ENCODE results near the gene KRTAP5-6. TPM values are rescaled to one million over a fixed set of nuclear protein-coding genes. Genes with fewer than 3 reads are reported as not detected.

The KRTAP5-6 gene
- polyA plus RNA-seq, 2 of the 4 experiments (the other 2 are of a cell fraction) = not detected

GRCh38 chr11:1730059-1730629 is 33.1 kb downstream of the KRTAP5-6 start:
- ChIA-PET POLR2A (no interaction called here), CTCF (interaction anchor here (0.7 to 1.1 kb wide), 5 partner anchors 13 to 103 kb away, joined by 3 to 5 read pairs (median 4); no protein-coding TSS in a partner anchor)
- FAIRE-seq = no peak
- Histone ChIP-seq H3K27ac (no peak overlapping the region), H3K9me3 (no peaks in the 10 kb centered on the region), H3K4me2 (no peak overlapping the region), H3K4me1 (no peaks in the 10 kb centered on the region), H3K4me3 (no peak overlapping the region)
- no peak for DNase-seq (ENCODE audit: low read depth in 1 of 2, low spot score in 1 of 2)
- no peak for ATAC-seq
- no peak for TF ChIP-seq RAD21 (conservative IDR thresholded peaks at IDR 0.05 in 1 of 2, IDR thresholded peaks at IDR 0.05 in 1 of 2)
- no peak for TF ChIP-seq CEBPB (IDR thresholded peaks at IDR 0.05)
- no peak for TF ChIP-seq NR3C1 (IDR thresholded peaks at IDR 0.05)
- no peak for TF ChIP-seq CHD4 (IDR thresholded peaks at IDR 0.05; ENCODE audit: borderline replicate concordance)
- TF ChIP-seq E2F6 (IDR thresholded peaks at IDR 0.05; ENCODE audit: borderline replicate concordance, low read depth) = no peak
- no peak for TF ChIP-seq MAX (IDR thresholded peaks at IDR 0.05)
- no peak for TF ChIP-seq RNF2 (IDR thresholded peaks at IDR 0.05; ENCODE audit: borderline replicate concordance, low read depth)
- TF ChIP-seq MYC (IDR thresholded peaks at IDR 0.05; ENCODE audit: borderline replicate concordance, low read length) = no peak
- TF ChIP-seq POLR2AphosphoS2 (conservative IDR thresholded peaks at IDR 0.05; ENCODE audit: low read length) = no peak
- 53% methylated on average over 11 of the region's 11 CpGs for WGBS (ENCODE audit: missing lambda C conversion rate)

GRCh38 chr11:1731451-1732059 is 34.6 kb downstream of the KRTAP5-6 start:
- no peak for TF ChIP-seq HES2 (IDR thresholded peaks at IDR 0.05)
- TF ChIP-seq KDM1A (IDR thresholded peaks at IDR 0.05; ENCODE audit: low read depth) = no peak
- TF ChIP-seq CBX8 (IDR thresholded peaks at IDR 0.05) = no peak
- no peak for TF ChIP-seq ZSCAN20 (CRISPR knock-in tag; IDR thresholded peaks at IDR 0.05)
- TF ChIP-seq JUN (IDR thresholded peaks at IDR 0.05) = no peak
- no peak for TF ChIP-seq ATOH8 (CRISPR knock-in tag; IDR thresholded peaks at IDR 0.05; ENCODE audit: low read depth)
- TF ChIP-seq SREBF2 (IDR thresholded peaks at IDR 0.05) = no peak
- TF ChIP-seq E2F6 (IDR thresholded peaks at IDR 0.05; ENCODE audit: borderline replicate concordance, low read depth) = no peak
- TF ChIP-seq ESRRA (IDR thresholded peaks at IDR 0.05; ENCODE audit: borderline replicate concordance, low read length) = no peak
- no peak for TF ChIP-seq HDAC2 (IDR thresholded peaks at IDR 0.05)
- no peak for TF ChIP-seq PBX3 (IDR thresholded peaks at IDR 0.05)
- TF ChIP-seq USF2 (IDR thresholded peaks at IDR 0.05) = no peak
- no peak for TF ChIP-seq RNF2 (IDR thresholded peaks at IDR 0.05; ENCODE audit: borderline replicate concordance, low read depth)
- ATAC-seq (no peak), DNase-seq (ENCODE audit: low read depth in 1 of 2, low spot score in 1 of 2) (no peak), FAIRE-seq (no peak)
- Histone ChIP-seq H3K4me1 (no peaks in the 10 kb centered on the region), H3K4me2 (no peak overlapping the region), H3K9me3 (peaks cover 11% of the 10 kb centered on the region), H3K27ac (no peak overlapping the region), H3K4me3 (no peak overlapping the region)
- POLR2A ChIA-PET = no interaction called here
- WGBS (ENCODE audit: missing lambda C conversion rate) = 22% methylated on average over 5 of the region's 5 CpGs
- CTCF ChIA-PET = interaction anchor here (0.7 kb wide), 1 partner anchor 100 kb away, joined by 4 read pairs; no protein-coding TSS in a partner anchor

All from A549 (cell line).